Measurements from ENCODE around the gene IMMP1L.
"Not testable (repeated sequence)": the region's sequence is repeated elsewhere in the genome, so short reads cannot be mapped to it uniquely, and the experiment has no call there.

Gene IMMP1L, protein sequence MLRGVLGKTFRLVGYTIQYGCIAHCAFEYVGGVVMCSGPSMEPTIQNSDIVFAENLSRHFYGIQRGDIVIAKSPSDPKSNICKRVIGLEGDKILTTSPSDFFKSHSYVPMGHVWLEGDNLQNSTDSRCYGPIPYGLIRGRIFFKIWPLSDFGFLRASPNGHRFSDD

DNA sequence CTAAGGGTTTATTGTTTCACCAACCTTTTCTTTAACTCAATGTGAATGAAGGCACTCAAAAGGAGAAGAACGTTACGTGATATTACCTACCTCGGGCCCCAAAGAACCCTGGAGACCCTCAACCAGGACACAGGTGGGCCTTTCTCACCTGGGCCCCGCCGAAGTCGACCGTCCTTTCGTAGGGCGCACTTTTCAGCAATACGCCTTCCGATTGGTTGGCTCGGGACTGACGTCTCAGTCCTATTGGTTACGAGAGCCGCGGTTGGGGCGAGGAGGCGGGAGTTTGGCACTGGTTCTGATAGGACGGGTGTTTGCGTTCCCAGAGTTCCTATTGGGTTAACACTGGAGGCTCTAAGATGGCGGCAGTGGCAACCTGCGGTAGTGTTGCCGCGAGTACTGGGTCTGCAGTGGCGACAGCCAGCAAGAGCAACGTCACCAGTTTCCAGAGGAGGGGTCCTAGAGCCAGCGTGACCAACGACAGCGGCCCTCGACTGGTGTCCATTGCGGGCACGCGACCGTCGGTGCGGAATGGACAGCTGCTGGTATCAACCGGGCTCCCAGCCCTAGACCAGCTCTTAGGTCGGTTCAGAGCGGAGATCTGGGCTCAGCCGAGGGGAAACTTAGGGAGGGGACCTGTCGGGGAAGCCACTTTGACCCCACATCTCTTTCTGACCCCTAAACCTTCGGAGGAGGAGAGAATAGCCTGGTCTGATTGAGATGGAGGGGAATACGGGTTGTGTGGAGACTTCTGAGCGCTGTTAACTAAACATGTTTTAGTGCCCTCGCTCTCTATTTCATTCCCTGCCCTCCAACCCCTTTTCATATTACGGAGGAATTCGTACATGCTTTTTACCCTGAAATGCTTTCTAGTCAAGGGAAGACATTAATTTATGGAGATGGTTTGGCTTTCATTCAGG, at the start of gene IMMP1L, which contains the start of gene ELP4:
TSS of gene IMMP1L (minus strand) at position 194 of the 917 bp plus-strand sequence. CDS start 46,346 bp downstream, outside the sequence.
TSS of gene ELP4 (plus strand) at position 339 of the 917 bp plus-strand sequence. CDS start at position 357, 18 bp downstream.
- DNase-seq (ENCODE audit: low read depth, low spot score): peak; percentile 85
- H3K27ac ChIP-seq: peak within 1 kb of the TSS; percentile 30

DNA sequence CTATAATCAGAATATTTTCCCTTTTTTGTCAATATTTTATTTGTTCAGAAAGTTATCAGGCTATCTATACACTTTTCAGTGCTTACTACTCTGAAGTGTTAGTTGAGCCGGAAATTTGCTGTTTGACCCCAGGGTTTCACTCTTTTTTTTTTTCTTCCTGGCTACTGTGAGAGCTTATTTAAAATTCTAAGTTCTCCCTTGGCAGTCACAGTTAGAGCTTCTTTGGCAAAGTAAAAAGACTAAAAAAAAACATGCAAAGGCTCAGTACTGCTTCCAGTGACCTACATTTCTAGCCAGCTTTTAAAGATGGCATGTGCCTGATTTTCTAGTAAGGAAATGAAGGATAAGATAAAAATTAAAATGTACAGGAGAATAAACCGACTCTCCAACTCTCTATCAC, 48.6 kb upstream of the IMMP1L start:
- no peak overlapping the region for H3K27ac ChIP-seq
- DNase-seq (ENCODE audit: low read depth, low spot score): no peak

DNA sequence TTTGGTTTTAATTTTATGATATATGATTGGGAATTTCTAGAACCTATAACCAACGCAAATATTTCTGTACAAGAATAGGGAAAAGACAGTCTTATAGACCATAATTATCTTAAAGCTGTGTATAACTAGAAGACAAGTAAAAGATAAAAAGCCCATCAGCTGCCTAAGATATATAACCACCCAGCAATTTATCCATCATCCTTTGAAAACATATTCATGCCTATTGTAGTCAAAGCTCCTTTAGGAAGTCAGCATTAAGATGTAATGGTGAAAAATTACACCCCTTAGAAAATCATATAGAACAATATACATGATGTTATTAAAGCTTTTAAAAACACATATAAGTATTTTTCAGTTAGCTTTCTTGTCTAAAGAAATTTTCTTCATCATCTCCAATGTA, 46.5 kb upstream of the IMMP1L start:
- H3K27ac ChIP-seq: no peak overlapping the region
- no peak for DNase-seq (ENCODE audit: low read depth, low spot score)

DNA sequence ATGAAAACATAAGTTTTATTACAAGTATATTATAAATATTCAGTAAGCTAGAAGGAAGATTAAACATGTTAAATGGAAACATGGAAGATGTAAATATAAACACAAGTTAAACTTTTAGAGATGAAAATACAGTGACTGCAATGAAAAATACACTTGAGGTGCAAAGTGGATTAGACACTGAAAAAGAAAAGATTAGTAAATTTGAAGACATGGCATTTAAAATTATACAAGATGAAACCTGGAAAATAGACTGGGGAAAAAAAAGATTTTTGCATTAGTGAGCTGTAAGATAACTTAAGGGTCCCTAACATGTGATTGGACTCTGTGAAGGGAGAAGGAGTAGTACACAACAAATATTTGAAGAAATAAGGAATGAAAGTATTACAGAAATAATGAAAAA, 33.4 kb upstream of the IMMP1L start:
- DNase-seq (ENCODE audit: low read depth, low spot score): no peak
- no peak overlapping the region for H3K27ac ChIP-seq

DNA sequence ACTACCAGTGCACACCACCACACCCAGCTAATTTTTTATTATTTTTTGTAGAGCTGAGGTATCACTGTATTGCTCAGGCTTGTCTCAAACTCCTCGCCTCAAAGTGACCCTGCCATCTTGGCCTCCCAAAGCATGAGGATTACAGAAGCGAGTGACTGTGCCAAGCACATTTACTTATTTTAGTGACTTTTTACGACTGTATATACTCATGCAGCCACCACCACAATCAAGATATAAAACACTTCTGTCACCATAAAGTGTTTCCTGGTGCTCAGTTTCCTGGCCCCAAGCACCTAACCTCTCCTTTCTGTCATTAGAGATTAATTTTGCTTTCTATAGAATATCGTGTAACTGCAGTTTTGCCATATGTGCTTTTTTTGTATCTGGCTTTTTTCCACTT, 26.1 kb upstream of the IMMP1L start:
- no peak for DNase-seq (ENCODE audit: low read depth, low spot score)
- H3K27ac ChIP-seq: no peak overlapping the region

DNA sequence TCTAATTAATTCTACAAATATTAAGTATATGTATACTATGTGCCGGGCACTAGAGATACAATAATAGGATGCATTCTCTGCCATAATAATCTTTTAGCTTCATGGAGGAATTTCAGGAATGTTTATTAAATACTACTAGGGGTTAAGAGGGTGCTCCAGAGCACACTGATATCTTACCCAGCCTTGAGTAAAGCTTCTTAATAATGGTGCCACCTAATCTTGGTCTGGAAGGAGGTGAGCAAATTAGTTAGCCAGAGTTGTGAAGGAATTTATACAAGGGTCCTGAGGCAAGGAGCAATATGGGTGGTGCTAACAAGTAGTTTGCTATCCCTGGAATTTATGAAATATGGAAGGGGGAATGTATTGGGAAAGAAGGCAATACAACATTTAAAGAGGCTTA, 21.9 kb upstream of the IMMP1L start:
- no peak overlapping the region for H3K27ac ChIP-seq
- no peak for DNase-seq (ENCODE audit: low read depth, low spot score)

DNA sequence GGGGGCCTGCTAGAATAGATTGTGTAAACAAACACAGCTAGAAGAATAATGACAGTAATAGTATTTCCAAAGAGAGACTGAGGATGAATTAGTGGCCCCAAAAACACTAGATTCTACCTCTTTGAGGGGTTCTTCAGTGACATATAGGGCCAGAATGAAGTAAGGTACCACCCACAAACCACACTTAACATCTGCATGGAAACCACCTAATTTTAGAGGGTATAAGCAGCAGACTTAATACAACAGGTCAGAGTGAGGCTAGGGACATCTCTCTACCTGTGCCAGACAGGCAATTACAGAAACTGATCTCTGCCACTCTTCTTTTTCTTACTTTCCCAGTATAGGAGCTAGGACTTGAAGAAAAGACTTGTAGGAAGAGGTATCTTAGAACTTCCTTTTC, 20.3 kb upstream of the IMMP1L start:
- DNase-seq (ENCODE audit: low read depth, low spot score): no peak
- H3K27ac ChIP-seq: no peak overlapping the region

DNA sequence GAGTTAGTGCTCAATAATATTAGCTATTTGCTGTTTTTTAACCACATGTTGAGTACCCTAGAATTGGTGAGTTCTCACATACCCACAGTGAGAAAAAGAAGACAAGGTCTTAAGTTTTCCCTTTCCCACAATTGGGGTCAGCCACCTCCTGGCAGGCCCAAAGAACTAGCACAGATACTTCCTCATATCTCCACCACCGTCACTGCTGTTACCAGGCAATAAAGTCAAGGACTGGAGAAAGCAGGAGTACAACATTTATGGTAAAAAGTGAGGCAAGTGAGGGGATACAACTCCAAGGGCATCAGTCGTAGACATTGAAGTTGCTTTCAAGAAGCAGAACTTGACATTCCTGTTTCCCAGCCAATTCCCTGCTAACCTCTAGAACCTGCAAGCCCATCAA, 19.8 kb upstream of the IMMP1L start:
- H3K27ac ChIP-seq: no peak overlapping the region
- DNase-seq (ENCODE audit: low read depth, low spot score): no peak

DNA sequence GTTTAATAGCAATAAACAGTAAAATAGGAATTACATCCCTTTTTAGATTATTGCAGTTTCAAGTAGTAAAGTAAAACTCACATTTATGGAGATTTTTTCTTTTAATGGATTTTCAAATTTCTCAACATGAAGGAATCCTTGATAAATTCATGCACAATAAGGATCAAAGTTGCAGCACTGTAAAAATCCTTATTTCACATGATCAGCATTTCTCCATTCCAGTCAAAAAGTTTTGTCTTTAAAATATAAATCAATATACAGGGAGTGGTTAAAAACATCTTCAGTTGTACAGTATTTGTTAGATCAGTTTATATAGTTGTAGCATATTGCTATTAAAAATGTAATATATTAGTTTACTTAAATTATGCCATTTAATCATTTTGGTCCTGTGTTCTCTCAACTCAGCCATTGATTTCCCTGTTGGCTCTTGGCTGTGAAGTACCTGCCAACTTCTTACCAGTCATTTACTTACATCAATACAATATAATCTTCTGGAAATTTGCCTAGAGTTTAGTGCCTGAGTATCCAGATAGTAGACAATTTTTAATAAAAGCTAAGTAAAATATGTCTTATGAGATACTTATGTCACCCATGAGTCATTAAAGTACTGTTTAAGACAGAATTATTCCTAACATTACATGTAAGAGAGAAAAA, 12.2 kb upstream of the IMMP1L start:
- no peak overlapping the region for H3K27ac ChIP-seq
- DNase-seq (ENCODE audit: low read depth, low spot score): no peak

DNA sequence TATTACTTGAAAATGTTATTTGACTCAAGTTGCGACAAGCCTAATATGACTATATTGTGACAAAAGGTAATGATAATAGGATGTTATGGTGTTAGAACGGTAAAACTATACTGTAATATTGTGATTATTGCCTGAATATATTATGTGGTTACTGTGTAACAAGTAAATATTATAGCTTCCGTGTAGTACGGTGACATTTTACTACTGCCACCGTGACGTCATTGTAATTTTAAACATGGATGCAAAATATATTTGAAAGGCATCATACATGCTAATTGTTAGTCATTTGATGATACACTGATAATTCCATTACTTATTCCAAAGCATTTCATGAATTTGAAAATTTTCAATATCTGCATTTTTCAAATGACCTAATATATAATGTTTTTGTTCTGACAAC, 2.7 kb upstream of the IMMP1L start:
- no peak overlapping the region for H3K27ac ChIP-seq
- no peak for DNase-seq (ENCODE audit: low read depth, low spot score)

DNA sequence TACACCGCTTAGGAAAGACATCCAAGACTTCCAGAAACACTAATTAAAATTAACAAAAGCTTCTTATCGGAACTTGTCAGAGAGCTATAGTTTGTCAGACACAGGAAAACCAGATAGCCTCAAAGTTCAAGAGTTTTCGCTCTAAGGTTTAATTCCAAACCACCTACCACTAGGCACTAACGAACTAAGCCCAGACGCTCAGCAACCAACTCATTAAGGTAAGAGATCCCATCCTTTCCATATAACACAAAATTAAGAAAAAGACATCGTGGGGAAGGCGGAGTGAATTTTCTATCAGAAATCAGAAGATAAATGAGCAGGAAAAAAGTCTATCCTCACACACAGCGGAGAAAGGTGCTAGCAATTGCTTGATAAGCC, 382 bp downstream of the IMMP1L start:
- H3K27ac ChIP-seq: peak overlapping the region; percentile 30
- no peak for DNase-seq (ENCODE audit: low read depth, low spot score)

DNA sequence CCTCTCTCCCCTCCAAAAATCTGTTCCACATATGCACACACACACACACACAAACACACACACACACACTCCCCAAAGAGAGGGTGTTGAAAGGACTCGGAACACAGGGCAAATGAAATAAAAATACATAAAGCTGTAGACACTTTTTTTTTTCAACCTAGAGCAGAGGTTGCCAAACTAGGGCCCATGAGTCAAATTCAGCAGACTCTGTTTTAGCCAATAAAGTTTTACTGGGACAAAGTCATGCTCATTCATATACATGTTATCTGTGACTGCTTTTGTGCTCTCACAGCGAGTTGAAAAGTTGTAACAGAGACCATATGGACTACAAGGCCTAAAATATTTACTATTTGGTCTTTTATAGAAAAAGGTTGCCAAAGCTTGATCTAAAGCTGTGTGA, 8.9 kb downstream of the IMMP1L start:
- no peak overlapping the region for H3K27ac ChIP-seq
- DNase-seq (ENCODE audit: low read depth, low spot score): no peak

DNA sequence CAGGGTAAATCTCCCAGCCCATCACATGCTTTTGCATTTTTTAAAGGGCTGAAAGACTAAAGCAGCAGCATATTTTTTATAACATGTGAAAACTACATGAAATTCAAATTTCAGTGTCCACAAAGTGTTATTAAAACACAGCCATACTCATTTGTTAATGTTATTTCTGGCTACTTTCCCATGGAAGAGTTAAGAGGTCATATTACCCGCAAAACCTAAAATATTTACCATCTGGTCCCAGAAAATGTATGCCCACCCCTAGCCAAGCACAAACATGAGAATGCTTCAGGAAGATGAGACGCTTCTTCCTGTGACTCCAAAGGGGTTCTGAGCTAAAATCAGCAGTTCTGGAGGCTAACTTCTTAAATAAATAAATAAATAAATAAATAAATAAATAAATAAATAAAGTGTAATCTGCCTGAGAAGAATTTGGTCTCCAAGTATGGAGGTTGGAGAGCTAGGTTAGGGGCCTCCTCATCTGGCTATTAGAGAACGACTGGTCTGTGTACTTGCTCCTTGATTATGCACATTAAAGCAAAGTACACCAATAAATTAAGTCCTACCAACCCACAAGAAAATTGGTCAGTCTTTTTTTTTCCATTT, 9.7 kb downstream of the IMMP1L start:
- no peak for DNase-seq (ENCODE audit: low read depth, low spot score)
- H3K27ac ChIP-seq: no peak overlapping the region

DNA sequence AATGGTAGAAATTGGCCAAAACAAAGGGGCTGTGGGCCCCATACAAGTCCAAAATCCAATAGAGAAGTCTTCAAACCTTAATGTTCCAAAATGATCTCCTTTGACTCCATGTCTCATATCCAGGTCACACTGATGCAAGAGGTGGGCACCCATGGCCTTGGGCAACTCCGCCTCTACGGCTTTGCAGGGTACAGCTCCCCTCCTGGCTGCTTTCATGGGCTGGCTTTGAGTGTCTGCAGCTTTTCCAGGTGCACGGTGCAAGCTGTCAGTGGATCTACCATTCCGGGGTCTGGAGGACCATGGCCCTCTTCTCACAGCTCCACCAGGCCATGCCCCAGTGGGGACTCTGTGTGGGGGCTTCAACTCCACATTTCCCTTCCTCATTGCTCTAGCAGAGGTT, 15.7 kb downstream of the IMMP1L start:
- not testable (repeated sequence) for DNase-seq (ENCODE audit: low read depth, low spot score); H3K27ac ChIP-seq

DNA sequence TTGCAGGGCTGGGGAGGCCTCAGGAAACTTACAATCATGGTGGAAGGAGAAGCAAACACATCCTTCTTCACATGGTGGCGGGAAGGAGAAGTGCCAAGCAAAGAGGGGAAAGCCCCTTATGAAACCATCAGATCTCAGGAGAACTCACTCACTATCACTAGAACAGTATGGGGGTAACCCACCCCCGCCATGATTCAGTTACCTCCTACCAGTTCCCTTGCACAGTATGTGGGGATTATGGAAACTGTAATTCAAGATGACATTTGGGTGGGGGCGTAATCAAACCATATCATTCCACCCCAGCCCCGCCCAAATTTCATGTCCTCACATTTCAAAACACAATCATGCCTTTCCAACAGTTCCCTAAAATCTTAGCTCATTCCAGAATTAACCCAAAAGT, 16.2 kb downstream of the IMMP1L start:
- DNase-seq (ENCODE audit: low read depth, low spot score): no peak
- H3K27ac ChIP-seq: no peak overlapping the region

DNA sequence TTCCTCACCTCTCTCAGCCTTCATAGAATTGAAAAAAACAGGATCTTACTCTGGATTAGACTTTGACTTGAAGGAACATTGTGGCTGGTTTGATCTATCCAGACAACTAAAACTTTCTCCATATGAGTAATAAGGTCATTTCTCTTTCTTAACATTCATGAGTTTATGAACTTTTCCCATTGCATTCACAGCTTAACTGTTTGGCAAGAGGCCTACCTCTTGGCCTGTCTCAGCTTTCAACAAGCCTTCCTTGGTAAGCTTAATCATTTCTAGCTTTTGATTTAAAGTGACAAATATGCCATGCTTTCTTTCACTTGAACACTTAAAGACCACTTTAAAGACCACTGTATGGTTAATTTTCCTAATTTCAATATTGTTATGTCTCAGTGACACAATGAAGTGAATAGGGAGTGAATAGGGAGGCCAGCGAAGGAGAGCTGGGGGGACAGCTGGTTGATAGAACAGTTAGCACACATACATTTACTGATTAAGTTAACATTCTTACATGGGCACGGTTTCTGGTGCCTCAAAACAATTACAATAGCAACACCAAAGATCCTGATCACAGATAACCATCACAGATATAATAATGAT, 17.0 kb downstream of the IMMP1L start:
- DNase-seq (ENCODE audit: low read depth, low spot score): no peak
- no peak overlapping the region for H3K27ac ChIP-seq

DNA sequence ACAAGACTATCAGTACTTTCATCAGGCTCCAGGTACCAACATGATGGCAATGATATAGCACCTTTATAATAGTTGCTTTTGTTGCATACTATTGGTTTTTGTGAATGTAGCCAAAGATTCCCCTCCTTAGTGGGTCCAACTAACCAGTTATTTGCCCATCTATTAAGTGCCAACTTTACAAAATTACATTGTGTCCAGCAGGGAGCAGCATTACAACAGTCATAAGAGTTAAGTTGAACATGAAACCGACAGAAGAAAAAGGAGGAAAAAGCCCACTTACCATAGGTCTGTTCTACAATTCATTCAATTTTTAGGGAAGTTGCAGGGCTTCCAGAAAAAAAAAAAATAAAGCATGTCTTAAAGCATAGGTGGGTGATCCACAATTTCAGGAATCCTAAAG, 21.6 kb downstream of the IMMP1L start:
- no peak overlapping the region for H3K27ac ChIP-seq
- DNase-seq (ENCODE audit: low read depth, low spot score): no peak

DNA sequence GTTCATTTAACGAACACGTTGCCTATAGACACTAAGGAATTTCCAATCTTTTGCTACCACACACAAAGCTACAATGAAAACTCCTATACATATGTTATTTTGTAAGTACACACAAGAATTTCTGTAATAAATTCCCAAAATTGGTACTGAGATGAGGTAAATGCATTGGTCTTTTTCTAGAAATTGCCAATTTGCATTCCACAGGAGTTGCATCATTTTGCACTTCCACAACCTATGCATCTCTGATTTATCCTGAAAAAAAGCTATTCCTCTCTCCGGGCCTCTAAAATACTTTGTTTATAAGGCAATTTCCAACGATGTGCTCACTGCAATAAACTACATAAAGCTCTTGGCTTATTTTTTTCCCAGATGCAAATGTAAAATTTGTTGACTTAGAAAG, 24.9 kb downstream of the IMMP1L start:
- no peak for DNase-seq (ENCODE audit: low read depth, low spot score)
- no peak overlapping the region for H3K27ac ChIP-seq

DNA sequence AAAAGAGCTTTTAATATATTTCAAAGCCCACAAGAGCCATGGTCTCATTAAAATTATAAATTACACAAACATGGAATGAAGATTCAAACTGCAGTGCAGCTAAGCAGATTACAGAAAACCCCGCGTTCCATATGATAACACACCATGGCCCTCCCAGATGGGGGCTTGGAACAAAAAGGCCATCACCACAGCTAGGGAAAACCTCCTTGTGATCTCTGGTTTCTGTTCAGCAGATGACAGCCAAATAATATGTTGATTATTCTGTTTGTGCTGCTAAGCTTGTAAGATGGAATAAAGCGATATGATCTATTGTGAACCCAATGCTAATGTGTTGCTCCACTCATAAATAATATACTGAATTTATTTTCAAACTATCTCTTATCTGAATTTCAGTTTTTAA, 28.5 kb downstream of the IMMP1L start:
- no peak overlapping the region for H3K27ac ChIP-seq
- DNase-seq (ENCODE audit: low read depth, low spot score): no peak

DNA sequence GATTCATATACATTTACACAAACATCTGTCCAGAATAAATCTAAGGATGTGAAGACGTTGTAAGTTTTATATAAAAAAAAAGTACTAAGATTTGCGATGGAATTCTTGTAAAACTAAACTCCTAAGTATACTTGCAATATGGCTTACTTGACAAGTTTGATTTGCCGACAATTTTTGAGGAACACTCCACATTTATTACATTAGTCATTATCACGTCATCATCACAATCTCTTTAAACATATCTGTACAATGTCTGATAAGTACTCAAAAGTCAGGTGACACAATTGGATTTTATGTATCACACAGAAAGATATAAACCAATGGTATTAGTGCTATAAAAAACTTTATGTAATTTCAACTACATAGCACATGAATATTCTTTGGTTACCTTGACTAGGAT, 30.4 kb downstream of the IMMP1L start:
- DNase-seq (ENCODE audit: low read depth, low spot score): no peak
- H3K27ac ChIP-seq: no peak overlapping the region

DNA sequence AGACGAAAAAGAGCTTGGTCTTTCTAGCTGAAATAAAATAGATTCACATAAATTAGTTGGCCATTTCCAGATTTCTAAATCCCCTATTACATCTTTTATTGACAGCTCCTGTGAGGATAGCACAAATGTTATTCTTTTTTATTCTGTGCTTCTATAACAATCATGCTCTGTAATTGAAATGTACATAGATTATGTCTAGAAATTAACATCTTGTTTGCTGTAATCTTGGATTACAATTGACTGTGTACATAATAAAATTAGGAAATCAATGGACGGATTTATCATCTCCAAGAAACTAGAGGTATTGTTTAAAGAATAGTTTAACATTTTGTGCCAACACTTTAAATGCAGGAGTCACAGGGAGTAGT, 31.2 kb downstream of the IMMP1L start:
- no peak for DNase-seq (ENCODE audit: low read depth, low spot score)
- H3K27ac ChIP-seq: no peak overlapping the region

Measured in epithelial cell of prostate (primary cell).